CD4-positive, alpha-beta T cell treated with Interleukin-6 at 100 ng/mL for 8 hours (primary cell): ENCODE data around the gene PRPF6.

Experiments used
- DNase-seq: peaks from one replicate; pipeline ENCODE4 v3.0.0-alpha.2; 2020; ENCODE audit warnings: mixed read lengths, low spot score

PRPF6 gene

DNA sequence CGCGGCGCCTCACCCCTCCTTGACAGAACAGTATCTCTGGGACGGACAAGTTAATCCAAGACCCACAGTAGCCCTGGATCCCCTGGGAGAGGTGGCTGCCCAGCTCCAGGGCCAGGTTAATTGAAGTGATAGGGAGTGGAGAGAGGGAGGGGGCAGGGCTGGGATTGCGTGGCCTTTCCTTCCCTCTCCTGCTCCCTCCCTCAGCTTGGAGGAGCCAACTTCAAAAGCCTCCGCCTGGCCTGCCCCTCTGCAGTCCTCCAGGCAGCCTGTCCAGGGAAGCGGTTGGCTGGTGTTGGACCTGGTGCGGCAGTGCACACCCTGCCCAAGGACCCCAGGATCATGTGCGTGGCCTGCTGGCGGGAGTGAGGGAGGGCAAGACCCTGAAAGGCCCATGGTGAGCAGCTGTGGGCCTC lies 55.0 kb downstream of the PRPF6 start, which contains the start of gene C20orf204:
Gene C20orf204 (plus strand): TSS at position 250 of the 413 bp plus-strand sequence. CDS start 142 bp downstream, at position 392.
- no peak for DNase-seq

DNA sequence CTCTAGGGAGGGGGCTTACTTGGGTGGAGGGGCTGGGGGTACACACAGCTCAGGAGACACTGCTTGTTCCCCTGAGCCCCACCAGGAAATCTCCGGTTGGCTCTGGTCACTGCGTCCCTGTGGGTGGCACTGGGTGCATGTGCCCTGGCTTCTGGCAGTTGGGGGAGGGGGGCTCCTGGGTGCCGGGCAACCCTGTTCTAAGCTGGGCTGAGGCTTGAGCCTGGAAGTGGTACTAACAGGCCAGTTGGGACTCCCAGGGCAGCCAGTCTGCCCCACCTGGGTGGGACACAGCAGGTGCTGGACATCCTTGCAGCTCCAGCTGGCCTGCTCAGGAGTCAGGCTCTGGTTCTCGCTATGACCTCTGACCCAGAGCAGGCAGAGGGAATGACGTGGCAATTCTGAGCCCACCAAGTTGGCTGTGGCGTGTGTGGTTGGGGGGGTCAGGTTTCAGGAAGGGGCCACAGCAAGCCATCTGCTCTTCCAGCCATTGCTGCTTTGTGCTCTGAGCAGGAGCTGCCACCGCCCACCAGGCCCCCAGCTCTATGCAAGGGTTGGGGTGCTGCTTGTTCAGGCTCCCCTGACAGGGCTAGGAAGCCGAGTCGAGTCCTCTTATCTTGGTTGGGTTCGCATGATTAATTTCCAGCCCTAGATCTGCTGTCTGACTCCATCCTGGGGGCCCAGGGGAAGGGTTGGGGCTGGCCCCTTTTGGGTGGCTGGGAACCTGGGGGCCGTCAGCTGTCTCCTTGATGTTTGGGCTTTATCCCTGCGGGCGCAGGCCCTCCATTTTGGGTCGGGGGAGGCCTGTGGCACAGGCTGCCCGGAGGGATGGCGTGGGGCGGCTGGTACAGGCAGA lies 55.6 kb downstream of the PRPF6 start:
- DNase-seq: no peak

DNA sequence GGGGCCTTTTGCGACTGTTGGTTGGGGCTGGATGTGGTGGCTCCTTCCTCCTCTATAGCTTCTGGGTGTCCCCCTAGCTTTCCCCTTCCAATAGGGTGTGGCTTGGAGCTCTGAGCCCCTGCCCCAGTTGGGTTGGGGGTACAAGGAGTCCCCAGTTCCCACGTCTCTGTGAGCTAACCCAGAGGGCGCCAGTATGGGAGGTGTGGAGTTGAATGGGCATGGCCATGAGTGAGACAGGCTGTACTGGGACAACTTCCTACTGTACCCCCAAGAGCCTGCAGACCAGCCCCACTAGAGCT lies 56.2 kb downstream of the PRPF6 start:
- no peak for DNase-seq

DNA sequence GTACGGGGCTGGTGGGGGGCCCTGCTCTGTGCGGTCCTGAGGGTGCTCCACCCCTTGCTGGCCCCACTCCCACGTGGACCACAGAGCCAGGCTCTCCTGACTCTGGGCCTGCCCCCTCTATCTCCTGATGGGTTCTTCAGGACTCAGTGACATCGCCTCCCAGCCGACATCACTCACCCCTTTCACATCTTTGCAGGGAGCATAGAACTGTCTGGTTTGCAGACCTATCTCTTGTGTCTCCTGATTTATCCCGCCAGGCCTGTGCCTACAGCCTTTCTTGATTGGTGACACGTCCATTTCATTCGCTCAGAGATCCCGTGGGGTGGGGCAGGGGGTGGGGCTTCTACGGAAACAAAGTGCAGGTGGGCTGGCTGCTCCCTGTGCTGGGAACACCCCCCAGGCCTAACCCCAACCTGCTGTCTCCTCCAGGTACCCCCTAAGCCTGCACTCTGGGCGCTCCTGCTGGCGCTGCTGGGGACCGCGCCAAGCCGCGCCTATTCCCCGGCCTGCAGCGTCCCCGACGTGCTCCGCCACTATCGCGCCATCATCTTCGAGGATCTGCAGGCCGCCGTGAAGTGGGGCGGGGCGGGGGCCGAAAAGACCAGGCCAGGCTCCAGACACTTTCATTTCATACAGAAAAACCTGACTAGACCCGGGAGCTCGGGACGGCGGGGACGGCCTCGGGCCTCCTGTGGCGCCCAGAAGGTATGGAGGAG lies 56.7 kb downstream of the PRPF6 start:
- no peak for DNase-seq

DNA sequence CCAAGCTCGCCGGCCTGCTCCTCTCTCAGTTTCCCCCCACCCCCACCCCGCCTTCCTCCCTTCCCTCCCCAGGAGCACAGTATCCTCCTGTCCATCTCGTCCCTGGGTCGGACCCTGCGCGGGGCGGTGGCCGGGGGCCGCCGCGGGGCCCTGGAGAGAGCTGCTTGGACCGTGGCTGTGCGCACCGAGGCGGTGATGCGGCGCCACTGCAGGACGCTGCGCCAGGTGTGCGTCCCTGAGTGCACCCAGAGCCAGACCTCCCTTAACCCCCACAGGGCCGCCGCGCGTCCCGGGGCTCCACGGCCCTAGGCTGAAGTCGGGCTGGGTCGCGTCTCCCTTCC lies 57.3 kb downstream of the PRPF6 start:
- DNase-seq: no peak

DNA sequence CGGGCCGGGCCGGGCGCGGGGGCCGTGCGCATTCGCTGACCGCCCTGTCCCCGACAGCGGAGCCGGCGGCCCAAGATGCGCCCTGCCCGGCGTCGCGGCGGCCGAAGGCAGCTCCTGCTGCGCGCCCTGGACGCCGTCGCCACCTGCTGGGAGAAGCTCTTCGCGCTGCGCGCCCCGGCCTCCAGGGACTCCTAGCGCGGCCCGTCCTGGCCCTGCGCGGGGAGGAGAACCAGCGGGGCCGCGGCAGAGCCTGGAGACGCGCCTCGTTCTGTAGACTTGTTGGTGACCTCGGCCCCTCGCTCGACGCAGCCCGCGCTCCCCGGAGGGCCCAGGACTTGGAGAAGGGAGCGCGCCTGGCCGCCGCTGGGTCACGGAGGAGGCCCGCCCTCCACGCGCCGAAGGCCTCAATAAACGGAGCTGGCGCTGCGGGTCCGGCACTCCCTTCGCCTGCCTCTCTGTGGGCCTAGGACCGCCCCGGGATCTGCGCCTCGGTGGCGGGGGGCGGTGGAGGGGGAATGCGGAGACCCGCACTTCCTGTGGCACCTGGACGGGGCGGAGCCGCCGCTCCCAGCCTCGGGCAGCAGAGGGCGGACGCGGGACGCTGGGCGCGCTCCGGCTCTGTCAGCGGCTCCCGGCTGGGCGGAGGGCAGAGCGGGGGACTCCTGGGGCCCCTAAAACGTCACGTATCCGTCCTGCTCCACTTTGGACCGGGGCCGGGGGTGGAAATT lies 57.8 kb downstream of the PRPF6 start:
- DNase-seq: peak; percentile 74

DNA sequence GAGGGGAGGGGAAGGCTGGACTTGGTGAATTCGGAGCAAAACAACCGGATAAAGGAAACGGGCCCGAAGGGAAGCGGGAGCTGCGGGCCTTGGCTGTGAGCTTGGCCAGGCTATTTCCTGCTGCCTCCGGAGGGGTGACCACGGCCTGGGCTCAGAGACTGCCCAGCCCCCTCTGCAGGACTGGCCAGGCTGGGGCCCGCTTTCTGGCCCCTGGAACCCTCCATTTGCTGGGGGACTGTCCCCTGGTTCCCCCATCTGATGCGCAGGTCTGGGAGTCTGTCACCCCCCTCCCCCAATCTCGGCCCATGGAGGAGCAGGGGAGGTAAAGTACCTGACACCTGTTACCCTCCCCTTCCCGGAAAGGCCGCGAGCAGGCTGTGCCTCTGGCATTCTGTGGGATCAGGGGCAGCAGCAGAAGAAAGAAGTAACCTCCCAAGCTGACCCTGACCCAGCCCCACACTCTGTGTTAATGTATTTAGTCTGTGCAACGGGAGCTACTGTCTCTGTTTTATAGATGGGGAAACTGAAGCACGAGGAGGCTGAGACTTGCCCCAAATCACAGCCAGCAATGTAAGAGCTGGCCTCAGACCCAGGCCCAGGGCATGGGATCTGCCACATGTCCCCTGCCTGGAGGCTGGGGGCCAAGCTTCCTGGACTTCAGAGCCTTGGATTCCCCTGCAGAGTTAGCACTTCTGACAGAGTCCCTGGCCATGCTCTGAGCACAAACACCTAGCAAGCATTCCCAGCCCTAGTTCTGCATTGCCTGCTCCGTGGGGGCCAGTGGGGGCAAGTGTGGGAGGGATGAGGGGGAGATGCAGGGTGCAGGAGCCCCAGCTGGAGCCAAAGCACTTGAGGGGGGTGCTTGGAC lies 58.6 kb downstream of the PRPF6 start:
- DNase-seq: no peak

DNA sequence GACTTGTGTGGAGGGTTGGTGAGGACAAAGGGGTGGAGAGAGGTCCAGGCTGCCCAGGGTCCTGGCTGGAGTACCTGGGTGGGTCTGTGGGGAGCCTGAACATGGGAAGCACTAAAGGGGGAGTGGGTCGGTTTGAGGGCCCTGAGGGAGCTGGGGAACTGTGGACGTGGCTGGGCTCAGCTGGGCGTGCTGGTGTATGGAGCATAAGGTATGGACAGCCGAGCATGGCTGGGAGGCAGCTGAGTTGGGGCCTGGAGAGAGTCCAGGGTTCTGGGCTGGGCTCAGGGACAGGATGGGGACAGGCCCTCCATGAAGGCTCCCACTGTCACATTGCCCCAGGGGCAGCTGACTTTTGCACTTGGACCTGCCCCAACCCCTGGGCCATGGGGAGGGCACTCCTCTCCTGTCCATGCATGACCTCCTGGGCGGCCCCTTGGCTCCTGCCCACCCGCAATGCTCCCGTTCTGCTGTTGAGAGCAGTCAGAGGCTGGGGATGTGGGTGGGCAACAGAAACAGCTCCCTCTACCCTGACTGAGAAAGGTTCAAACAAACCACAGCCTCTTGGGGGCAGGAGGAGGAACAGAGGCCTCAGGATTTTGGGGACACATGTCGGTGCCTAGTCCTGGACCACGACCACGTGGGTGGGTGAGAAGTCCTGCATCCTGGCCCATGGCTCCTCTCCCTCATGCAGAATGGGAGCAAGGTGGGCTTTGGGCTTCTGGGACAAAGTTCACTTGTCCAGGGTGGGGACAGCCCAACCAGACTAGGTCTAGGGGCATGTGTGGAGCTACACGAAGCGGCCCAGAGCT lies 59.5 kb downstream of the PRPF6 start:
- no peak for DNase-seq

DNA sequence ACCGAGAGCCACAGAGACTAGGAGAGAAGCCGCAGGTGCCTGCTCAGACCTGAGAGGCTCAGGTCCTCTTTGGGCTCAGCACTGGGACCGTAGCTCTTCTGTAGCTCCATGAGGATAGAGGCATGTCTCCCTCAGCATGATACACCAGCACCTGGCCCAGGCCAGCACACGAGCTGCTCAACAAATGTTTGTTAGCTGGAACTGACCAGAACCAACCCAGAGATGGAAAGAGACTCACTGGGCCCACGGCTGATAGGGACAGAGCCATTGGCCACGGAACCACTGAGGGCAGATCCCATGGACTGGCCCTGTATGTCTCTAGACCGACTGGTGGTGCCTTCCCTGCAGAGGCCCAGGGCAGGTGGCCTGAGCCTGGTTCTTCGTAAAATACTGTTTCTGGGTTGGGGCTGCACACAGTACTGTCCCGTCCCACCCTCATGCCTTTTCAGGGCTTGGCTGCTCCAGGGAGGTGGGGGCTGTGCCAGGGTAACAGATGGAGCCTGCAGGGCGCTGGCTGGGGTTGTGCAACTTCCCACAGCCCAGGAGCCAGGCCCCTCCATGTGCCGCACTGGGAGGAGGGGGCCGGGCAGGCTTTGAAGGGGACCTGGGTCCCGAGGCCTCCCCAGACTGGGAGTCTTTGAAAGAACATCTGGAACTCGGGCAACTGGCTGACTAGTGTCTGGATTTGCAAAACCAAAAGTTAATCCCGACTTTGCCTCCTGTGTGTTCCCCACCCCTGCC lies 60.3 kb downstream of the PRPF6 start:
- DNase-seq: no peak

DNA sequence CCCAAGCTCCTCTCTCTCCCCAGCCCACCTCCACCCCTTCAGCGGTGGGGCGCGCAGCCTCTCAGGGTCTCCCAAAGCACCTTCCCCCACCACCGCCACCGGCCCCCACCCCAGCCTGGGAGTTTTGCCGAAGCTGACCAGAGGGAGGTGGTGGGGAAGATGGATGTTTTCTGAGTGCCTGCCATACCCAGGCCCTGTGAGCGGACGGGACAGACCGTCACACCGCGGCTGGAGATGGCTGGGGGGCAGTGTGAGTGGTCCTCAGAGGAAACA lies 60.8 kb downstream of the PRPF6 start:
- DNase-seq: no peak

DNA sequence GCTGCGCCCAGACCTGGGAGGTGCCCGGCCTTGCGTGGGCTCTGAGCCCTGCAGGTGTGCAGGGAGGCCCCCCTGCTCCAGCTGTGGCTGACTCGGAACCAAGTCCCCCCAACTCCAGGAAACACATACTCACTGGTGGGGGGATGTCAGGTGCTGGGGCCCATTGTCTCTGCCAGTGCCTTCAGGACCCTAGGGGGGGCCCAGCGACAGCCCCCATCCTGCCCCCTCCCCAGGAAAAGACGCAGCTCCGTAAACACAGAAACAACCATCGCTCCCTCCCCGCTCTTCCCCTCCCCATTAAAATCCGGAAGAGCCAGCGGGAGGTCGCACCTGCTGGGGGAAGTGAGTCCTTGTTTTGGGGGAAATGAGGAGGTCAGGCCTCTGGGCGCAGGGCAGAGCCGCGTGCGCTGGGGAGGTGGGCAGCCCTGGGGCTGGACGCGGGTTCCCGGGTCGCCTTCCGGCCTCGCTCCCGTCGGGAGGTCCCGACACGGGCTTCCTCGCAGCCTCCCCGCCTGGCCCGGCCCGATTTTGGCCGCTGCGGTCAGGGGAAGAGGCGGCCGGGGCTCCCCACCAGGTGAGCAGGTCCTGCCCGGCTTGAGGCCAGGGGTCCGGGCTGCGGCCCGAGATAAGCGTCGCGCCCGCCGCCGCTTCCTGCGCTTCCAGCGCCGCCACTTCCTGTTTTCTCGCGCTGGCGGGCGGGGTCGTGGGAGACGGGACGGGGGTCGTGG lies 61.3 kb downstream of the PRPF6 start:
- no peak for DNase-seq

DNA sequence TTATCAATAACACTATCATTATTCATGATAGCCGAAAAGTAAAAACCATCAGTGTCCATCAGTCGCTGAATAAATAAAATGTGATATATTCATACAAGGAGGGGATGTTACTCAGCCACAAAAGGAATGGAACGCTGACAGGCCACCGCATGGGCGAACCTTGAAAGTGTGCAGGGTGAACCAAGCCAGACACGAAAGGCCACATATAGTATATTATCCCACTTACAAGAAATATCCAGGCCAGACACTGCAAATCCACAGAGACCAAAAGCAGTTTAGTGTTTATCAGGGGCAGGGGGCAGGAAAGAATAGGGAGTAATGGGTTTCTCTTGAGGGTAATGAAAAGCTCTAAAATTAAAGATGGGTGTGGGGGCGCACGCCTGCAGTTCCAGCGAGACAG lies 62.8 kb downstream of the PRPF6 start:
- DNase-seq: no peak

DNA sequence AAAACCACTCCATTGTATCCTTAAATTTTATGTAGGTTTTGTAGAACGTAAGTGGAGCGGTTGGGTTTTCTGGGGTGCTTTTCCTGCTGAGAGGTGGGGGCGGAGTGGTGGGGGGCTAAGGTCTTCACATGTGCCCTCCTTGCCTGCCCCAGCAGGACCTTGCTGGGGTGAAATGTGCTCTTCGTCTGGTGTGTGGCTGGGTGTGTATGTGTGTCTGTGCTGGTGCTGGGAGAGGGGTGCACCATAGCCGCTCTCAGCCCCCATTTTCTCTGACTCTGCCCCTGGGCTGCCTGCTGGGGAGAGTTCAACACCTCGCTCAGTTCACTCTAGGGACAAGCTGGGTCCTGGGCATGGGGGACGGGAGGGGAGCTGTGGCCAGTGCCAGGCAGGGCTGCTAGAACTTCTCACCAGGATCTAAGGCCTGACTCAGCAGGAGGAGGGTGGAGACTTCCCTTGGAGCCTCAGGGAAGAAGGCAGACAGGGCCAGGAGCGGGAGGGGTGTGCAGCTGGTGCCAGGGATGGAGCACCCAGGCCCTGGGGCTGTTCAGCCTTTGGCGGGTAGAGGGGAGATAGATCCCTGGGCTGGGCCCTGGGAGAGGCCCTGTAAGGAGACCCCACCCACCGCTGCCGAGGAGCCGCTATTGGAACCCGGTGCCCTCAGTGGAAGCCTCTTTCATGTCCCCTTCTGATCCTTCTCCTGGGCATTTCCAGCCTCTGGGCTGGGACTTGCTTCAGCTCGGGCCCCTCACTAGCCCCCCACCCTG lies 63.7 kb downstream of the PRPF6 start:
- DNase-seq: no peak

DNA sequence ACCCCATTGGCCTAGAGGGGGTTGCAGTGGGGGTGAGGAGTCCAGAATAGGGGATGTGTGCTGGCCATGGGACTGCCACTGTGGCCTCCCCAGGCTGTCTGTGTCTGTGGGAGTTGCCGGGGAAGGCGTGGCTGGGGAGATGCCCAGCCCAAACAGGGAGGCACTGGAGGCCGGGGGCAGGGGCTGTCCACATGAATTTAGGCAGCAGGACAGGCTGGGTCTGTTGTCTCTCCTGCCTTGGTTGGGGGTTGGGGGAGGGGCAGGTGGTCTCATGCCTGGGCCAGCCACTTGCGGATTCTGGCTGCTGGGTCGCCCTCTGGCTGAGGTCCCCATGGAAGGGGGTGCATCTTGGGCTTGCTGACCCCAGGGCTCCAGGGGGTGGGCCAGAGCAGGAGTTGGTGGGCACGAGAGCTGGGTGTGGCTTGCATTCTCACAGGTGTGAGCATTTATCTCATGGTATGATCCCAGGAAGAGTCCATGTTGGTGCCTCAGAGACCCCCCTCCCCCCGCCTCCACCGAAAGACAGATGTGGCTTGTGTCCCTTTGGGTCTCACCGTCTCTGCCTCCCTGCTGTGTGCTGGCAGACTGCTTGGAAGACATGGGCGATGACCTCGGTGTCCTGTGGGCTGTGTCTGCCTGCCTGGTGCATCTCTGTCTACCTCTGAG lies 64.5 kb downstream of the PRPF6 start:
- no peak for DNase-seq

DNA sequence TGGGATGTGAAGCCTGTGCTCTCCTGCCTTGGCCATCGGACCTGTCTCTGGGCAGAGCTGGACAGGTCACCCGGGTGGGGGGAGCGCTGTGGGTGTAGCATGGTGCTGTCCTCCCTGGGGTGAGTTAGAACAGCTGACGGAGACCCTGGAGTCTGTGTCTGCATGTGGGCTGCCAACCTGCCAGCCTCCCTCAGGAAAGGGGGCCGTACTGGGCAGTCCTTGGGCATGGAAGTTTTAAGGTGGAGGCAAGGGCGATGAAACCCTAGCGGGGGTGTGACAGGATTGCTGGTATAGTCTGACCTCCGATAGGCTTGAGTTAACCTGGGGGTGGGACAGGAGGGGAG lies 66.1 kb downstream of the PRPF6 start:
- DNase-seq: no peak

DNA sequence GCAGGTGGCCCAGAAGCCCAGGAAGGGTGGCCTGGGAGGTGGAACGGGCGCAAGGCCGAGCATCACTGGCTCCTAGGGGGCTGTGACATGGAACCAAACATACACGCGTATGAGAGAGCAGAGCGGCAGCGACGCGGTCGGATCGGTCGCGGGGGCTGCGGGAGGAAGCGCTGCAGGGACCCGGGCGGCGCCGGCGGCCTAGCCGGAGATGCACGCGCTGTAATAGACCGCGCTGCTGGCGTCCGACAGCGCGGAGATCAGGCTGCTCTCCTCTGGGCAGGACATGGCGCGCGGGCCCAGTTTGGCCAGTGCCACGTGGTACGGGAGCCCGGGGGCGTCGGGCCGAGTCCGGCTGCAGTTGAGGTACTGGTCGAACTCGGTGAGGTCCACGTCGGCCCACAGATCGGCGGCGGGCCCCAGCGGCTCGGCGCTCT lies 67.1 kb downstream of the PRPF6 start:
- DNase-seq: no peak

DNA sequence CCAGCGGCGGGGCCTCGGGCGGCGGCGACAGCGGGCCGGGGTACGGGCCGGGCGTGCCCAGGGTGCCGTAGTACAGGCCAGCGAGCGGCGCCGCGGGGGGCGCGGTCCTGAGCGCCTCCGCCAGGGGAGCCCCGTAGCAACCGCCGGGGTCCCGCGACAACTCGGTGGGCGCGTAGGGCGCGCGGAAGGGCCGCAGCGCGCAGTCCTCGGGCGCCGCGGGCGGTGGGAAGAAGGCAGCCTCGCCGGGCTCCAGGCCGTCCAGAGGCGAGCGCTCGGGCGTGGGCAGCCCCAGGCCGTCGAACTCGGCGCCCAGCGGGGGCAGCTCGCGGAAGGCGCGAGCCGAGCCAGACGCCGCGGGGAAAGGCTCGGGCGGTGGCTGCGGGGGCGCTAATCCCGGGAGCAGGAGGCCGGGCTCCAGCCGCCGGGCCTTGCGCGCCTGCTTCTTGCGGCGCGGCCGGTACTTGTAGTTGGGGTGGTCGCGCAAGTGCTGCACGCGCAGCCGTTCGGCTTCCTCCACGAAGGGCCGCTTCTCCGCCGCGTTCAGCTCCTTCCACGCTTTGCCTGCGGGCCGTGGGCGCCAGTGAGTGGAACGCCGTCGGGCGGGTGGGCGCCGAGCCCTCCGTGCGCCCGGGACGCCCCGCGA lies 67.6 kb downstream of the PRPF6 start:
- DNase-seq: no peak
